Stimulated activated CD4-positive, alpha-beta T cell treated with anti-CD3 and anti-CD28 coated beads, Interleukin-2, amount 100 ng/mL, for 24 hours (primary cell): ENCODE measurements around the gene MND1.

Source experiments
- DNase-seq, 2 donors: peaks; one replicate each; pipeline ENCODE4 v3.0.0-alpha.2; 2020

The MND1 gene

DNA sequence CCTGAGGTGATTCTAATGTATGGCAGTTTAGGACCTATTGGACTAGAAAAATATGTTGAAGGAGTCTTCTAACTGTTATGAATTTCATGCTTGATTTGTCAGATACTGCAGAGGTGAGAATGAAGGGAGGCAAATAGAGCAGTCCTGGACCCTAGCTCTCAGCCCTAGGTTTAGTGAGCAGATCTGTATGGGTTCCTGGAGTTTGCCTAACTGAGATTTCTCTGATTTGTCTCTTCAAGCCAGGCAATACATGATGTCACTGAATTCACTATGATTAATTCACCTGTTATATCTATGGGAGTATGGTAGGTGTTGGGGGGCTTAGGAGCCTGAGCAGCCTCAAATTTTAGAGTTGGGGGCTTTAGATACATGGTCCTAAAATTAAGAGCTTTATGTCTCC is 2.6 kb downstream of the MND1 start:
- DNase-seq, result no peak

DNA sequence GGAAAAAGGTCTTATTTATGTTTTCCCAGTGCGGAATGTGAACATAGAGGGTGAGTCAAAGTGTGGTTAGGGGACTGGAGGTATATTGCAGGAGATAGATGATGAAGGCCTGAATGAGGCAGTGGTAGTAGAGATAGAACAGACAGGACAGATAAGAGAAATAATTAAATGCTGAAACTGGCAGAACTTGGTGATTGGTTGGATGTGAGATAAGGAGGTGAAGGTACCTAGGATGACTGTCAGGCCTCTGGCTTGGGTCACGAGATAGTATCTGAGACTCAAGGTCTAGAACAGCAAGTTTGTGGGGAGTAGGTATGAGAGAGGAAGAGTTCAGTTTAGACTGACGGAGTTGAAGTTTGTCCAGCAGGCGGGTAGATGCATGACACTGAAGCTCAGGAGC is 3.5 kb downstream of the MND1 start:
- DNase-seq, result no peak

DNA sequence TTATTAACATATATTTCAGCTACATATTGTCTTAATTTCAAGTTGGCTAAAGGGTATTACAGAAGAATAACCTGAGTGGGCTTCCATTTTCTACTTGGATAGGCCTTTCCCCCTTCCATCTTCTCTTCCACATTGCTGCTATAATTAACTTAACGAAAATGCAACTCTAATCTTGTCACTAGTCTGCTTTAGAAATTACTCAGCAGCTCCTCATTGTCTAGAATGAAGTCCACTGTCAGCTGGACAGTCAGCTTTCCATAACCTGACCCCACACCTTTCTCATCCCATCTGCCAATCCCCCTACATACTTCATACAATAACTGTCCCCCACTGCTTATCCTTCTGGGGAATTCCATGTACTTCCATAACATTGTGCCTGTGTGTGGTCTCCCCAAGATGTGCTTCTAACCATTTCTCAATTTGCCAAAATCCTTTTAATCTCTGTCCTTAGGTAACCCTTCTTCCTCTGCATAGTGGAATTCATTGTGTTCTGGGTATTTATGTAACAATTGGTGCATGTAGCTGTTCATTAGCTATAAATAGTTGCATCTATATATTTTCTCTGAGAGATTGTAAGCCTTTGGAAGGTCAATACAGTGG is 4.8 kb downstream of the MND1 start:
- DNase-seq, result no peak

DNA sequence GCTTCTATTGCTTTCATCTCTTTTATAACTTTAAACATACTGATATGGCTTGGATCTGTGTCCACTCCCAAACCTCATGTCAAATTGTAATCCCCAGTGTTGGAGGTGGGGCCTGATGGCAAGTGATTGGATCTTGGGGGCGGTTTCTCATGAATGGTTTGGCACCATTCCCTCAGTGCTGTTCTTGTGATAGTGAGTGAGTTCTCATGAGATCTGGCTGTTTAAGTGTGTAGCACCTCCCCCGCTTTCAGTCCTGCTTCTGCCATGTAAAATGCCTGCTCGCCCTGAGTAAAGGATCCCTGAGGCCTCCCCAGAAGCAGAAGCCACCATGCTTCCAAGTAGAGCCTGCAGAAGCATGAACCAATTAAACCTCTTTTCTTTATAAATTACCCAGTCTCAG is 17.7 kb downstream of the MND1 start:
- no peak for DNase-seq

DNA sequence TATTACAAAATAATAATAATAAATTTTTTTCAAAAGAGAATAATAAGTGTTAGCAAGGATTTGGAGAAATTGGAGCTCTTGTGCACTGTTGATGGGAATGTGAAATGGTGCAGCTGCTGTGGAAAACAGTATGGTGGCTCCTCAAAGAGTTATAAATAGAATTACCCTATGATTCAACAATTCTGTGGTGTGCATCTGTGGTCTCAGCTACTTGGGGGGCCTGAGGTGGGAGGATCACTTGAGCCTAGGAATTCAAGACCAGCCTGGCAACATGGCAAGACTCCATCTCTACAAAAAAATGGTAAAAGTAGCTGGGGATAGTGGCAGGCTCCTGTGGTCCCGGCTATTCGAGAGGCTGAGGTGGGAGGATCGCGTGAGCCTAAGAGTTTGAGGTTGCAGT is 19.6 kb downstream of the MND1 start:
- no peak for DNase-seq

DNA sequence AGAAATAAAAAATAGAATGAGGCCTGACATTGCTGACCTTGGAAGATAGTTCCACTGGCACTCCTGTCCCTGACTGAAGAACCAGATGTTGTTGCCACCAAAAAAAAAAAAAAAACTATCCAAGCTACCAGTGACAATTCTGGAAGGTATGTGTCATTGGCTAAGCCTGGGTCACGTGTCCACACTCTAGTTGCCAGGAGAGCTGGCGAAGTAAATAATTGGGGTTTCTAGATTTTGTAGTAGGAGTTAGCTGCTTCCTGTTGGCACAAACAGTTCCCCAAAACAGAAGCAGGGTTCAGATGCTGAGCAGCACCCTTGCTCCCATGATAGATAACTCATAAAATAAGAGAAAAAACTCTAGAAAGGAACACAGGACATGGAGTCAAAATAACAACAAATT is 20.5 kb downstream of the MND1 start:
- no peak for DNase-seq

DNA sequence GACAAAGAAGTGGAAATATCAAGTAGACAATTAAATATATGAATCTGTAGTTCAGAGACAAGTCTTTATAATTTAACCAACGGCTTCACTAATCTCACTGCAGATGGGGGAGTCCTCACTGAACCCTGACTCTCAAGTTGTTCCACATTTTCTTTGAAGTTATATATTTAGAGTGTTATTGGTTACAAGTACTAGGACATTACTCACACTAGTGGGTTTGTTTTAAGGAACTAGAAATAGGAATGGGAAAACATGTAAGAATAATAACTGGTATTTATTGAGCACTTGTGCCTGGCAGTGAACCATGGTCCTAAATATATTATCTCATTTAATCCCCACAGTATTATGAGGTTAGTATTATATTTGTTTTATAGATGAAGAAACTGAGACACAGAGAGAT is 22.0 kb downstream of the MND1 start:
- DNase-seq, result no peak

DNA sequence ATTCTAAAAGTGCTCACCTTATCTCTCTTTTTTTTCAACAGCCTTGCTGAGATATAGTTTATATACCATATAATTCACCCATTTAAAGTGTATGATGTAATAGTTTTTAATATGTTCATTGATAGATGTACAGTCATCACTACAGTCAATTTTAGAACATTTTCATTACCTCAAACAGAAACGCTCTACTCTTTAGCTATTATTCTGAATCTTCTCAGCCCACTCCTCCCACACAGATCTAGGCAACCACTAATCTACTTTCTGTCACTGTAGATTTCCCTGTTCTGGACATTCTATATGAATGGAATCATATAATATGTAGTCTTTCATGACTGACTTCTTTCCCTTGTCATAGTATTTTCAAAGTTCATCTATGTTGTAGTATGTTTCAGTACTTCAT is 22.6 kb downstream of the MND1 start:
- no peak for DNase-seq

DNA sequence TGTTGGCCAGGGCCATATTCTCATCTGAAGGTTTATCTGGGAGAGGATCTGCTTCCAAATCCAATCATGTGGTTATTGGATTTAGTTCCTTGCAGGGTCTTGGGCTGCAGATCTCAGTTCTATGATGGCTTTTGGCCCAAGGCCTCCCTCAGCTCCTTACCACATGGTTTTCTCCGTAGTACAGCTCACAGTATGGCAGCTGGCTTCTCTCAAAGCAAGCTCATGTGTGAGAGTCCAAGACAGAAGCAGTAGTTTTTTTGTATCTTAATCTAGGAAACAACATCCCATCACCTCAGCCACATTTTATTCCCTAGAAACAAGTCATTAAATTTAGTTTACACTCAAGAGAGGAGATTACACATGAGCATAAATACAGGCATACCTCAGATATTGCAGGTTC is 24.5 kb downstream of the MND1 start:
- no peak for DNase-seq

DNA sequence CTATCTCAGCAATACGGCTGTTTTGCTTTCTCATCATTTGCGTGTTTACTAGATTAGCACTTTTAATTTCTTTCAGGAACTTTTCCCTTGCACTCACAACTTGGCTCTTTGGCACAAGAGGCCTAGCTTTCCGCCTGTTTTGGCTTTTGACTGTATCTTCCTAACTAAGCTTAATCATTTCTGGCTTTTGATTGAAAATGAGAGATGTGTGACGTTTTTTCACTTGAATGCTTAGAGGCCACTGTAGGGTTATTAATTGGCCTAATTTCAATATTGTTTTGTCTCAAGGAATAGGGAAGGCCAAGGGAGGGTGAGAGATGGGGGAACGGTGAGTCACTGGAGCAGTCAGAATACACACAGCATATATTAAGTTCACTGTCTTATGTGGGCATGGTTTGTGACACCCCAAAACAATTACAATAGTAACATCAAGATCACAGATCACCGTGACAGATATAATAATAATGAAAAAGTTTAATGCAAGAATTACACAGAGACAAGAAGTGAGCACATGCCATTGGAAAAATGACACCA is 27.3 kb downstream of the MND1 start:
- no peak for DNase-seq

DNA sequence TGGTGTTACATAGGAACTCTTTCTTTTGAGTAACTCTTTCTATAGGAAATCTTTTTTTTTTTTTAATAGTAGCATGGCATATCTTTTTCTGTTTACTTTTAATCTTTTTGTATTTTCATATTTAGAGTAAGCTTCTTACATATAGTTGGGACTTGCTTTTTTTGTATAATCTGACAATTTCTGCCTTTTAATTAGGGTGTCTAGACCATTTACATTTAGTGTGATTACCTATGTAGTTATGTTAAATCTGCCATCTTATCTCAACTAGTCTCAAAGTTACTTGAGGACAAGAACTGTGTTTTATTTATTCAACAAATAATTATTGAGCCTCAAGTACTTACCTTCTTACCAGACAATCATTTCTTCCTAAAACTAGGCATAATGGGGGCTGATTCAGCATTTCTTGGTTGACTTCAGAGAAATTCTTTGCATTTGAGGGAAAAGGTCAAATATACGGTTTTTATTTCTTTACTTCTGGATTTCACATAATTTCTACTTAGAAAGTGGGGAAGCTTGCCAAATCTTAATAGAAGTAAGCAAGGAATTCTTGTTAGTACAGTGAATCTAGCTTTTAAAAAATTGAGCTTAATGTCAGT is 28.6 kb downstream of the MND1 start:
- DNase-seq, result no peak

DNA sequence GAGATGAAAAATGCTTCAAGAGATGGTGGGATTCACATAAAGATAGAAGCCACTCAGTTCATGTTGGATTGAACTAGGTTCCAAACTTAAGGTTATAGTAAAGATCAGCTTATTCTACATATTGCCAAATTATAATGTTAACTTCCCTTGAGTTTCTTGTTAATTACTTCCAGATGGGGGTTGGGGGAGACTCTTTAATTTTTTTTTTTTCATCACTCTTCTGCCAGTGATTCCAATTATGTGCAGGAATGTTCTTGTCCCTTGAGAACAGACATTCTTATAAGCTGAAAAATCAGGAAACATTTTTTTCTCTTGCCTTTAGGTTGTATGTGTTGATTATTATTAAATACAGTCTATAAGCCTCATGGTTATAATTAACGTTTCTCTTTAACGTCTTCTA is 30.0 kb downstream of the MND1 start:
- DNase-seq, result no peak

DNA sequence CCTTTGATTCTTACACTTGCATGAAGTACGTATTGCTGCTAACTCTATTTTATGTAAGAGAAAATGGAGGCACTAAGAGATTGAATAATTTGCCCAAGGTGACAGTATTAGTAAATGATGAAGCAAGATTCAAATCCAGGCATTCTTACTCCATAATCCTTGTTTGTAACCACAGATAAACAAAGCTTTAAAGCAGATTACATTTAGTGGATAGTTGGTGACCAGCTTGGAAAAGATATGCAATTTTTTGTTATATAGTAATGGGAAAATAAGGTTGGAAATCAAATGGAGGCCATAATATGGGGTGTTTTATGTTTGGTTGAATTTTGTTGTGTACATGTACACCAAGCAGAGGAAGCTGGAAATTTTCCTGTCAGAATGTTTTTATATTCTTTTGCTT is 30.8 kb downstream of the MND1 start:
- DNase-seq, result no peak

DNA sequence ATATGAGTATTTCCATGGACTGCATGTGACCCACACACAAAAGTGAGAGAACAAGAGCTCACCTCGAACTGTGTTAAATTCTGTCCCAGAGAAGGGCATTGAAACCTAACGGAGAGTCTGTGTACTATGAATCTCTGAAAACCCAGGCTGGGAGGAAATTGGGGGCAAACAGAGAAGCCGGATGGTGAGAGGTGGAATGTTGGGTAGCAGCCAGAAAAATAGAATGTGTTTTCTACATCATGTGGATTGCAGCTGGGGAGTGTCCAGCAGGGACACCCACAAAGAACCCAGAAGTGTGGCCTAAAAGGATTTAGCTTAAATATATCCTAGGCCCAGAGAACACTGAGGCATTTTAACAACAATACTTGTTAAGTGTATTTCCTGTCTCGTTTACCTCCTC is 38.6 kb downstream of the MND1 start:
- DNase-seq, result no peak

DNA sequence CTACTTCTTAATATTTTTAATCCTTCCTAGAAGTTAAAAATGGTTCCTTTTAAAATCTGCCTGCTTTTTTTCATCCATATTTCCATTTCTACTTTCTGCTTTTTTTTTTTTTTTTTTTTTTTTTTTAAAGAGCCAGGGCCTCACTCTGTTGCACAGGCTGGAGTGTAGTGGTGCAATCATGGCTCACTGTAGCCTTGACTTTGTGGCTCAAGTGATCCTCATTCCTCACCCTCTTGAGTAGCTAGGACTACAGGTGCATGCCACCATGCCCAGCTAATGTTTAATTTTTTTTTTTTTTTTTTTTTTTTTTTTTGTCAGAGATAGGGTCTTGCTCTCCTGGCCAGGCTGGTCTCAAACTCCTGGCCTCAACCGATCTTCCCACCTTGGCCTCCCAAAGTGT is 39.7 kb downstream of the MND1 start:
- DNase-seq, result no peak

DNA sequence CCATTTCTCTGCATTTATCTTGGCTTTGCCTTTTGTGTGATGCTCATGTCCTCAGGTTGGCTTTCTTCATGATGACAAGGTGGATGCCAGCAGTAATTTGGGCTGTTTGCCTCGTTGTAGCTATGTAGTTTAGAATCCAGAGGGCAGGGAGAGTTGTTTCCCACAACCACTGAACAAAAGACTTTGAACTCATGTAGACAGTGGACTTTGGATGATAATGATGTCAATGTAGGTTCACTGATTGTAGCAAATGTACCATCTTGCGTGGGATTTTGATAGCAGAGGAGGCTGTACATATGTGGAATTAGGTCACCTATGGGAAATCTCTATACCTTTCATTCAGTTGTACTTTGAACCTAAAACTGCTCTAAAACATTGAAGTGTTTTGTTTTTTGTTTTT is 41.3 kb downstream of the MND1 start:
- no peak for DNase-seq

DNA sequence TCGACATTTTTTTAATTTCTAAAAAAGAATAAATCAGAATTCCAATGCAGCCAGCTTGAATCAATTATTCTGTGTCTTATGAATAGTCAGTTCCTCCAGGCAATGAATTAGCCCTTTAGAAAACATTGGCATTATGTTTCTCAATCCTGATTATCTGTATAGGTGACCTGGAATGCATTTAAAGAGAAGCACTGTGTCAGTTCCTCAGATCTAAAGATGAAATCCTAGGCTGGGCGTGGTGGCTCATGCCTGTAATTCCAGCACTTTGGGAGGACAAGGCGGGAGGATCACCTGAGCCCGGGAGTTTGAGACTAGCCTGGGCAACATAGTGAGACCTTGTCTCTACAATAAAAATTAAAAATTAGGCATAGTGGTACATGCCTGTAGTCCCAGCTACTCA is 43.5 kb downstream of the MND1 start:
- DNase-seq, result no peak

DNA sequence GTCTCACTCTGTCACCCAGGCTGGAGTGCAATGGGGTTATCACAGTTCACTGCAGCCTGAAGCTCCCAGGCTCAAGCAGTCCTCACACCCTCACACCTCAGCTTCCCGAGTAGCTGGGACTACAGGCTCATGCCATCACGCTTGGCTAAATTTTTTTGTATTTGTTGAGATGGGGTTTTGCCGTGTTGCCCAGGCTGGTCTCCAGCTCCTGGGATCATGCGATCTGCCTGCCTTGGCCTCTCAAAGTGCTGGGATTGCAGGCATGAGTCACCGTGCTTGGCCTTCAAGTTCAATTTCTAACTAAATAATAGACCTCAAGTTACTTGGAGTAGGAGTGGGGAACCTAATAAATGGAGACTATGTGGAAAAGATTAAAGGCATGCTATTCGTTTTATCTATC is 48.9 kb downstream of the MND1 start:
- DNase-seq, result no peak

DNA sequence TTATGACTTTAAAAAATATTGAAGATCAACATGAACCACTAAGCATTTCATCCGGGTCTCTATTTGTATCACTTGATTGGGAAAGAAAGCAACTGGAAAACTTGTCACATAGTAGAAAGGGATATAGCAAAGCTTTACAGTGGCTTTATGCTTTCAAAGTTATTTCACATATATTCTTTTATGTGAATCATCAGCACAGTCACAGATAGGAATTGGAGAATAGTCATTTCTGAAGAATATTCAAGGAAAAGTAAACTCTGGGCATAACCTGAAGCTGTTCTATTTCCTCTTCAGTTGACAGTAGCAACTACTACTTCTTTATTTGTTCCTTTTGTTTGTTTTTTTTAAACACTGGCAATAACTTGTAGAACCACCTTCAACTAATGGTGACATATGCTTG is 50.5 kb downstream of the MND1 start:
- DNase-seq, result no peak

DNA sequence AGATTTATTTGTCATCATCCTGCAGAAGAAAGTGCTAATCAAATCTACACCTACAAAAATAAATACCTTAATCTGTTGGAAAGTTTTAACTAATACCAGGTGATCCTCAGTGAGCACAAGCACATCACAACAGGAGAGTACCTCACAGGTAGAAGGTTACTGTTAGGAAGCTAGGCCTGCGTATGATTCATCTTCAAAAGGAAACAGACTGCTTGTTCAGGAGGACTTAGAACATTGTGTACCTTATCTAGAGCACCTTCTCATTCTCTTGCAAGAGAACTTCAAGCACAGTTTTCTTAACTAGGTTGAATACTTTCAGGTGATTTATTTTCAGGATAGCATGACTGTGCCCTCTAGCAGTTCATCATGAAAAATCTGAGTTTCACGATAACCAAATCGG is 54.2 kb downstream of the MND1 start:
- no peak for DNase-seq

DNA sequence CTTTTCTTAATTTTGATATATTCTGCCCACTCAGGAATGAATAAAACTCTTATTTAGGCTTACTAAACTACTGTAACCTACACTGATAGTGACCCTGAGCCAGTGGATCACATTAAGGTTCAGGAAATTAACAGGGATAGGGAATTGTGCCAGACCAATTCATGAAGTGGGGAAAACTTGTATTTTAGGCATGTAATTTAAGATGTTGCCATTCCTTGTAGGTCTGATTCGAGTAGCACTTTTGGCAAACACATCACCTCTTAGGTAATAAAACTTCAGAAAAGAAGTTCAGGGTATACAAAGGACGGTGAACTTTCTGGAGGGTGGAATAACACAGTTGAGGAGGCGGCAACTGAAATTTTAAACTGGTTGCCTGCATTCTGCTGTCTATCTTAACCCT is 54.9 kb downstream of the MND1 start:
- no peak for DNase-seq

DNA sequence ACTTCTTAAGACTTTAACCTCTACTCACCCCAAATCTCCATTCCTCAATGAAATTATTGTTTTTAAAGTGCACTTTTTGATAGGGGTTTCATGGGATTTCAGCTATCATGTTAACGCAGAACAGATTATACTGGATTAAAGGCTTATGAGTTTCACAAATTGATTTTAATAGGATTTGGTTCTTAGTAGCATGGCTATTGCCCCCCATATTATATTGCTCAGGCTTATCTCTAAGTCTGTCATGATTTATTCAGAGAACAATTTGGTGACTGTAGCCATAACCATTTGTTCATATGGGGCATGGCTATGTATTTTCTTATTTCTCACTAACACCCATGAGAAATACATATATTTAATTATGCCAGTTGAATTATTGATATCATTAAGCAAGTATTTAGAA is 57.0 kb downstream of the MND1 start:
- no peak for DNase-seq

DNA sequence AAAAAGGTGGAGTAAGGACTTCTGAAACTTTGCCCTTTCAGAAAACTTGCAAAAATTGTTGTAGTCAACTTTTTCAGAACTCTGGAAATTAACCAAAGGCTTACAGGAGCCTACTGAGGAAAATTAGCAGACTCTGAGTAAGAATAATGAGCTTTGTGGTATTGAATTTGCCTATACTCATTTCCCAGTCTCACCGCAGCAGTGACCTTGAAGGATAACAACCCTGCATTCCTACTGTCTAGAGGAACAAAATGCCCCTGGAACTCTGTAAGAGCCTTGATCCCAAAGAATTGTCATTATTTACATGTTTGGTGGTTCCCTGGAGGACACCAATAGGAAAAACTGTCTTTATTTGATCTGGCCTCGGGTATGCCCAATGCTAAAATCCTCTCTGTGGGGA is 57.9 kb downstream of the MND1 start:
- no peak for DNase-seq

DNA sequence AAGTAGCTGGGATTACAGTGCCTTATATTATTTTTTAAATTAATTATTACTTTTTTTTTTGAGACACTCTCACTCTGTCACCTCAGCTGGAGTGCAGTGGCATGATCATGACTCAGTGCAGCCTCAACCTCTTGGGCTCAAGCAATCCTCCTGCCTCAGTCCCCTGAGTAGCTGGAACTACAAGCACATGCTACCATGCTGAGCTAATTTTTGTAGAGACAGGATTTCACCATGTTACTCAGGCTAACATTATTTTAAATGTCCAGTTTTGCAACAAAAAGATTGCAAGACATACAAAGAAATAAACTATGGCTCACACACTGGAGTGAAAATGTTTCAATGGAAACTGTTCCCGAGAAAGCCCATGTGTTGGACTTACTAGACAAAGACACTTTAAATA is 59.2 kb downstream of the MND1 start:
- no peak for DNase-seq

DNA sequence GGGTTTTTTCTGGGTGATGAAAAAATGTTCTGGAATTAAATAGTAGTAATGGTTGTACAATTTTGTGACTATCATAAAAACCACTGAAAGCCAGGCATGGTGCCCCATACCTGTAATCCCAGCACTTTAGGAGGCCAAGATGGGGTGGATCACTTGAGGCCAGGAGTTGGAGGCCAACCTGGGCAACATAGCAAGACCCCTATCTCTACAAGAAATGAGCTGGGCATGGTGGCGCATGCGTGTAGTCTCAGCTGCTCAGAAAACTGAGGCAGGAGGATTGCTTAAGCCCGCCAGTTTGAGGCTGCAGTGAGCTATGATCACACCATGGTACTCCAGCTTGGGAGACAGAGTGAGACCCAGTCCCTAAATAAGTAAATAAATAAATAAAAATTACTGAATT is 63.4 kb downstream of the MND1 start:
- DNase-seq, result no peak
